ENCODE data around the gene LACTBL1.

Gene LACTBL1

DNA sequence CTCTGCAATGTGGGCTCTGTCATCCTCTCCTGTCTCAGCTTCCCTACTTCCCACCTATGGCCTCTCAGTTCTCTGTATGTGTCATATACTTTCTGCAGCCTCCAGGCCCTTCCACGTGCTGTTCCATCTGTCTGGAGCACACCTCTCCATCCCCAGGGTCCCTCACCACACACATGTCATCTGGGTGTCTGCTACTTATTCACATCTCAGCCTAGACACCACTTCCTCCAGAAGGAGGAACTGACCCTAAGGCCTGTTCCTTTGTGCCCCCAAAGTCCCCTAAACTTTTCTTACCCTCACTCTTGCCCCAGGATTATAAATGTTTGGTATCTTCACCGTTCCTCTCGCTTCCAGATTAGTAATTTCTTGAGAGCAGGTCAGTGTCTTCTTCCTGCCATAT is 10.1 kb downstream of the LACTBL1 start:
- no peaks in the 10 kb centered on the region for H3K4me1 ChIP-seq (ENCODE audit: control insufficient read depth in 1 of 2, insufficient read depth in 1 of 2, low read depth in 1 of 2, low read length in 1 of 2)
- H3K27ac ChIP-seq = no peak overlapping the region
- H3K4me3 ChIP-seq (ENCODE audit: low read depth in 1 of 2, low read length in 1 of 2) = no peak overlapping the region
- peaks cover 27% of the 10 kb centered on the region for H3K27me3 ChIP-seq
- H3K36me3 ChIP-seq = no peaks in the 10 kb centered on the region
- TF ChIP-seq, protein P1, sequence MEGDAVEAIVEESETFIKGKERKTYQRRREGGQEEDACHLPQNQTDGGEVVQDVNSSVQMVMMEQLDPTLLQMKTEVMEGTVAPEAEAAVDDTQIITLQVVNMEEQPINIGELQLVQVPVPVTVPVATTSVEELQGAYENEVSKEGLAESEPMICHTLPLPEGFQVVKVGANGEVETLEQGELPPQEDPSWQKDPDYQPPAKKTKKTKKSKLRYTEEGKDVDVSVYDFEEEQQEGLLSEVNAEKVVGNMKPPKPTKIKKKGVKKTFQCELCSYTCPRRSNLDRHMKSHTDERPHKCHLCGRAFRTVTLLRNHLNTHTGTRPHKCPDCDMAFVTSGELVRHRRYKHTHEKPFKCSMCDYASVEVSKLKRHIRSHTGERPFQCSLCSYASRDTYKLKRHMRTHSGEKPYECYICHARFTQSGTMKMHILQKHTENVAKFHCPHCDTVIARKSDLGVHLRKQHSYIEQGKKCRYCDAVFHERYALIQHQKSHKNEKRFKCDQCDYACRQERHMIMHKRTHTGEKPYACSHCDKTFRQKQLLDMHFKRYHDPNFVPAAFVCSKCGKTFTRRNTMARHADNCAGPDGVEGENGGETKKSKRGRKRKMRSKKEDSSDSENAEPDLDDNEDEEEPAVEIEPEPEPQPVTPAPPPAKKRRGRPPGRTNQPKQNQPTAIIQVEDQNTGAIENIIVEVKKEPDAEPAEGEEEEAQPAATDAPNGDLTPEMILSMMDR (IDR thresholded peaks at IDR 0.05) = no peak
- no peaks in the 10 kb centered on the region for H3K9me3 ChIP-seq

DNA sequence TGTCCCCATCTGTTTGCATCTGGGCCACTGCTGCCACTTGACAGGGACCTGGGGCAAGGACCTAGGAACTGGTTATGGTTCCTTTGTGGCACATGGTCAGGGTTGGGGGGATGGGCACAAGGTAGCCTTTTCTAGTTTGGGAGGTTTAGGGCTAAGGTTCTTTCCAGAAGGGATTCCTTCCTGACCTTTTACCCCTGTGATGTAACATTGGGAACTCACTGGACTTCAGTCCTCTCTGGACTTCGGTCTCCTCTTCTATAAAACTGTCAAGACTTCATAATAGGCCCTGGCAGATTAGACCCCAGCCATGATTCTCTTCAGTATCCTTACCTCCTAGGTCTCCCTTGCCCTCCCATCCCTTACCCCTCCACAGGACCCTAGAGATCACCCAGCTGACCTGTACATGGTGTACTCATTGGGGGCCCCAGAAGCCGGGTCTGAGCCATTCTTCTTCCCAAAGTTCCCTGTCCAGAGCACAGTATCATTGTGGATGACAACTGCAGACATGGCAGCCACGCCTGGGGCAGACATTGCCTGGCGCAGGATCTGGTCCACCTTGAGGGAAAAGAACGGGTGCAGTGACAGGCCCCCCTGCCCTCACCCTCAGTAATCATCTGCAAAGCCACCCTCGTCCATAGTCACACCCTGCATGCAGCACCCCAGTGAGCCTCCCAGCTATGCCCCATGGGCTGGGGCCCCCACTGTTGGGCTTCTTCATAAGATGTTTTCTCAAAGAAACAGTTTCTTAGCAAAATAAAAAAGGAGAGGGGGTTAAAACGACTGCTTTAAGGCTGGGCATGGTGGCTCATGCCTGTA is 12.9 kb downstream of the LACTBL1 start:
- H3K9me3 ChIP-seq = no peaks in the 10 kb centered on the region
- H3K4me1 ChIP-seq (ENCODE audit: control insufficient read depth in 1 of 2, insufficient read depth in 1 of 2, low read depth in 1 of 2, low read length in 1 of 2) = no peaks in the 10 kb centered on the region
- H3K4me3 ChIP-seq (ENCODE audit: low read depth in 1 of 2, low read length in 1 of 2) = no peak overlapping the region
- peaks cover 24% of the 10 kb centered on the region for H3K27me3 ChIP-seq
- H3K27ac ChIP-seq = no peak overlapping the region
- TF ChIP-seq, protein P1 (IDR thresholded peaks at IDR 0.05) = no peak
- H3K36me3 ChIP-seq = no peaks in the 10 kb centered on the region

DNA sequence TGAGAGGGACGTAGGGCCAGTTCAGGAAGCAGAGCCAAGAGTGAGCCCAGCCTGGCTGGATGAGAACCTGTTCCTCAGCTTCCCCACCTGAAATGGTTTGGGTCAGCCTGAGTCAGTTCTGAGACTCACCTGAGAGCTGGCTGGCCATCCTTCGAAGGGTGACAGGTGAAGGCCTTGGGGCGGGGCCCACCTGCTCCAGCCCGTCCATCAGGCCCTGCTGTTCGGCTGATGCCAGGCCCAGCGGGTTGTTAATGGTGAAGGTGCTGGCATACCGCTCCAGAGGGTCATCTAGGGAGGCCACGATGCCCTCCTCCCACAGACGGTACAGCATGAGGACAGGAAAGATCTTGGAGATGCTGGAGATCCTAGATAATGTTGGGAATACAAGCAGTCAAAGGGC is 14.1 kb downstream of the LACTBL1 start:
- peaks cover 35% of the 10 kb centered on the region for H3K27me3 ChIP-seq

DNA sequence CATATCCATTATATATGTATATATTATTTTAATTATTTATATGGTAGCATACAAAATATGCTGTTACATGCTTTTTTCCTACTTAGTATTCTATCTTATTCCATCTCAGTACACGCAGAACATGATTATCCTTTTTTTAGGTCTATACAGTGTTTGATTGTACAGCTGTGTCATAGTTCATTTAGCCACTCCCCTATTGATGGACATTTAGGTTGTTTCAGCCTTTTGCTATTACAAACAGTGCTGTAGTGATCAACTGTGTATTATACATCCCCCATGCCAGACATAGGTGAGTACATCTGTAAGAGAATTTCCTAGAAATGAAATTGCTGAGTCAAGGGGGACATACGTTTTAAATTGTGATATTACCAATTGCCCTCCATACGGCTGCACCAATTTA is 15.6 kb downstream of the LACTBL1 start:
- no peaks in the 10 kb centered on the region for H3K4me1 ChIP-seq (ENCODE audit: control insufficient read depth in 1 of 2, insufficient read depth in 1 of 2, low read depth in 1 of 2, low read length in 1 of 2)
- TF ChIP-seq, protein P1 (IDR thresholded peaks at IDR 0.05) = no peak
- no peak overlapping the region for H3K4me3 ChIP-seq (ENCODE audit: low read depth in 1 of 2, low read length in 1 of 2)
- H3K27ac ChIP-seq = no peak overlapping the region
- H3K9me3 ChIP-seq = no peaks in the 10 kb centered on the region
- H3K27me3 ChIP-seq = peaks cover 49% of the 10 kb centered on the region
- no peaks in the 10 kb centered on the region for H3K36me3 ChIP-seq

More for the DNA sequence above, 14.1 kb downstream of the LACTBL1 start:
- TF ChIP-seq, protein P1 (IDR thresholded peaks at IDR 0.05) = no peak
- Histone ChIP-seq H3K4me1 (ENCODE audit: control insufficient read depth in 1 of 2, insufficient read depth in 1 of 2, low read depth in 1 of 2, low read length in 1 of 2) (no peaks in the 10 kb centered on the region), H3K4me3 (ENCODE audit: low read depth in 1 of 2, low read length in 1 of 2) (no peak overlapping the region), H3K9me3 (no peaks in the 10 kb centered on the region), H3K36me3 (no peaks in the 10 kb centered on the region), H3K27ac (no peak overlapping the region)

DNA sequence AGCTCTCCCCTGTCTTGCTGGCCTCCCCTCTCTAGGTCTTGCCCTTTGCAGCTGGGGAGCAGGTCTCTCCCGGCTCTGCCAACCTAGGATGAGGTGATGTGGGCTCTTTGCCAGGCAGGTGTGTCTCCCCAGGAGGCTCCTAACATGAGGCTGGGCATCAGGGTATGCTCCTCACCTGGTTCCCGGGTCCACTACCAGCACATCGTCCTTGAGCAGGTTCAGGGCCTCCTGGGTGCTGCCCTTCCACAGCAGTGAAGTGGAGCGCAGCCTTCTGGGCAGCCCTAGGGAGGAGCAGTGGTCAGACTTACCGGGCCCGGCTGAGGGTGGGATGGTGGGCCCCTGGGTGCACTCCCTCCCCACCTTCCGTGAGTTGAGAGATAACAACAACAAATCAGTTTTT is 17.5 kb downstream of the LACTBL1 start:
- H3K27ac ChIP-seq = no peak overlapping the region
- TF ChIP-seq, protein P1 (IDR thresholded peaks at IDR 0.05) = no peak
- H3K27me3 ChIP-seq = peaks cover 64% of the 10 kb centered on the region
- no peaks in the 10 kb centered on the region for H3K9me3 ChIP-seq
- no peaks in the 10 kb centered on the region for H3K4me1 ChIP-seq (ENCODE audit: control insufficient read depth in 1 of 2, insufficient read depth in 1 of 2, low read depth in 1 of 2, low read length in 1 of 2)
- no peak overlapping the region for H3K4me3 ChIP-seq (ENCODE audit: low read depth in 1 of 2, low read length in 1 of 2)
- H3K36me3 ChIP-seq = no peaks in the 10 kb centered on the region
